ENCODE data around the gene CELF2. TPM values are rescaled to one million over a fixed set of nuclear protein-coding genes. Genes with fewer than 3 reads are reported as not detected.

Gene CELF2
- total RNA-seq, 1 experiment from 2014 or later: 28.7 TPM

GRCh38 chr10:11282661-11283060, 265.0 kb downstream of the CELF2 start:
- Mint-ChIP-seq H3K4me3 (no peak overlapping the region), H3K36me3 (ENCODE audit: insufficient read depth in 1 of 3, low read depth in 3 of 3) (peaks cover 3 to 21% (median 13%) of the 10 kb centered on the region in 3 experiments), H3K9me3 (no peaks in the 10 kb centered on the region), H3K27ac (no peak overlapping the region), H3K4me1 (peaks cover 6 to 8% of the 10 kb centered on the region in 2 experiments), H3K27me3 (ENCODE audit: low read depth) (no peaks in the 10 kb centered on the region)
- Histone ChIP-seq H3K4me1 (ENCODE audit: insufficient read depth, low read length) (no peaks in the 10 kb centered on the region), H3K79me1 (ENCODE audit: insufficient read depth, low read depth, low read length, poor library complexity, severe bottlenecking) (no peaks in the 10 kb centered on the region), H3K9ac (ENCODE audit: extremely low read depth, insufficient read length, low read length) (no peak overlapping the region), H2BK20ac (ENCODE audit: low read depth, low read length, poor library complexity, severe bottlenecking) (no peak overlapping the region), H4K20me1 (ENCODE audit: control insufficient read depth, insufficient read depth, insufficient read length) (no peaks in the 10 kb centered on the region), H2AFZ (ENCODE audit: low read length) (no peak overlapping the region), H3K56ac (ENCODE audit: insufficient read length, low read depth, low read length) (no peak overlapping the region), H2BK120ac (ENCODE audit: low read depth, low read length, poor library complexity, severe bottlenecking) (no peak overlapping the region), H3K23me2 (ENCODE audit: insufficient read length, low read depth, low read length, poor library complexity, severe bottlenecking) (no peaks in the 10 kb centered on the region), H3K23ac (ENCODE audit: insufficient read length, low read depth, low read length) (no peak overlapping the region), H2AK5ac (ENCODE audit: insufficient read length, low read length) (no peak overlapping the region), H3K27me3 (ENCODE audit: insufficient read depth, low read length) (no peaks in the 10 kb centered on the region), H3K14ac (ENCODE audit: insufficient read depth, low read length) (no peak overlapping the region), H3K27ac (ENCODE audit: insufficient read length, low read depth, low read length) (no peak overlapping the region), H2BK15ac (ENCODE audit: low read depth, low read length) (no peak overlapping the region), H3K9me3 (ENCODE audit: control insufficient read depth, low read depth, low read length) (no peaks in the 10 kb centered on the region), H3K4me2 (ENCODE audit: insufficient read depth, insufficient read length, low read length) (no peak overlapping the region), H3T11ph (ENCODE audit: low read length) (no peak overlapping the region), H4K5ac (ENCODE audit: insufficient read length, low read depth, low read length) (no peak overlapping the region), H4K8ac (replicated peaks; ENCODE audit: insufficient read length, low read depth, low read length) (no peak overlapping the region), H3K18ac (ENCODE audit: insufficient read length, low read depth, low read length) (no peak overlapping the region), H4K91ac (ENCODE audit: insufficient read length, low read depth, low read length) (no peak overlapping the region), H2BK12ac (ENCODE audit: insufficient read length, low read depth, low read length) (no peak overlapping the region), H3K4ac (ENCODE audit: low read depth, low read length) (no peak overlapping the region), H2BK5ac (ENCODE audit: insufficient read length, low read length) (no peak overlapping the region), H3K79me2 (ENCODE audit: insufficient read depth, low read length) (no peaks in the 10 kb centered on the region)
- no CpG with 5 or more reads among the region's 8 CpGs for WGBS (ENCODE audit: extremely low coverage, insufficient read length, low lambda C conversion rate)
- DNase-seq: no peak
- no peak for TF ChIP-seq CTCF (conservative IDR thresholded peaks at IDR 0.05)
